GM21390 (cell line): ENCODE data around the gene CHRNA4.

ENCODE experiments used
- ATAC-seq: cut with Tn5 transposase; IDR thresholded peaks from one replicate; pipeline ENCODE4 v1.9.1; 2021; ENCODE audit not compliant: unreplicated experiment

The CHRNA4 gene

GRCh38 chr20:63378626-63379025, 17.5 kb upstream of the CHRNA4 start:
- no peak for ATAC-seq

- ATAC-seq: no peak
These were observed 16.8 kb upstream of the CHRNA4 start for GRCh38 chr20:63377951-63378381.

GRCh38 chr20:63377256-63377941, 16.2 kb upstream of the CHRNA4 start:
- no peak for ATAC-seq

GRCh38 chr20:63376283-63377250, 15.4 kb upstream of the CHRNA4 start:
- no peak for ATAC-seq

- no peak for ATAC-seq
These were observed 14.3 kb upstream of the CHRNA4 start for GRCh38 chr20:63375438-63375837.

GRCh38 chr20:63374504-63374903, 13.4 kb upstream of the CHRNA4 start:
- ATAC-seq: no peak

GRCh38 chr20:63373996-63374395, 12.8 kb upstream of the CHRNA4 start:
- no peak for ATAC-seq

GRCh38 chr20:63372971-63373885, 12.1 kb upstream of the CHRNA4 start:
- ATAC-seq: no peak

- ATAC-seq: no peak
These were observed 10.2 kb upstream of the CHRNA4 start for GRCh38 chr20:63371291-63371865.

- no peak for ATAC-seq
These were observed 9.6 kb upstream of the CHRNA4 start for GRCh38 chr20:63370618-63371187.

- ATAC-seq: no peak
These were observed 8.8 kb upstream of the CHRNA4 start for GRCh38 chr20:63369724-63370617.

- ATAC-seq: no peak
These were observed 7.9 kb upstream of the CHRNA4 start for GRCh38 chr20:63369024-63369530.

- no peak for ATAC-seq
These were observed 7.0 kb upstream of the CHRNA4 start for GRCh38 chr20:63368151-63368550.

- ATAC-seq: no peak
These were observed 6.4 kb upstream of the CHRNA4 start for GRCh38 chr20:63367446-63368055.

GRCh38 chr20:63366390-63367365, 5.5 kb upstream of the CHRNA4 start:
- no peak for ATAC-seq

GRCh38 chr20:63365601-63366389, 4.6 kb upstream of the CHRNA4 start:
- no peak for ATAC-seq
